MM.1S (cell line): ENCODE data around the gene TANC1.

ENCODE experiments used
- DNase-seq: peaks from one replicate; pipeline ENCODE4 v3.0.0-alpha.2; 2015
- H2AFZ ChIP-seq: fragments of 300-600 bp; sonication (generic); 2 replicates; pipeline ENCODE4 v1.6.0; 2016; ENCODE audit warnings: antibody characterized with exemption, low read length
- H3F3A ChIP-seq: fragments of 300-600 bp; sonication (generic); 2 replicates; pipeline ENCODE4 v1.6.1; 2016; ENCODE audit warnings: mild to moderate bottlenecking, antibody characterized with exemption, low read length, moderate library complexity, mixed read lengths; ENCODE audit not compliant: insufficient read depth
- H3K27ac ChIP-seq: fragments of 300-600 bp; sonication (generic); 2 replicates; pipeline ENCODE4 v1.5.1; 2016; ENCODE audit warnings: mild to moderate bottlenecking, low read length
- H3K27me3 ChIP-seq: fragments of 300-600 bp; sonication (generic); replicated peaks from 2 replicates; pipeline ENCODE4 v1.6.0; 2016; ENCODE audit warnings: low read length; ENCODE audit not compliant: insufficient read depth
- H3K36me3 ChIP-seq: fragments of 300-600 bp; sonication (generic); replicated peaks from 2 replicates; pipeline ENCODE4 v1.6.1; 2016; ENCODE audit warnings: mild to moderate bottlenecking, low read length, mixed read lengths; ENCODE audit not compliant: insufficient read depth
- H3K4me1 ChIP-seq: fragments of 300-600 bp; sonication (generic); 2 replicates; pipeline ENCODE4 v1.6.1; 2016; ENCODE audit warnings: low read length, mixed read lengths
- H3K4me2 ChIP-seq: fragments of 300-600 bp; sonication (generic); 2 replicates; pipeline ENCODE4 v1.6.0; 2016; ENCODE audit warnings: low read depth, low read length
- H3K4me3 ChIP-seq: fragments of 300-600 bp; sonication (generic); 2 replicates; pipeline ENCODE4 v1.5.1; 2016; ENCODE audit warnings: low read length, mixed read lengths
- H3K79me2 ChIP-seq: fragments of 300-600 bp; sonication (generic); 2 replicates; pipeline ENCODE4 v1.6.1; 2016; ENCODE audit warnings: mixed run types, low read length, mixed read lengths
- H3K9ac ChIP-seq: fragments of 300-600 bp; sonication (generic); 2 replicates; pipeline ENCODE4 v1.6.1; 2016; ENCODE audit warnings: low read length, mixed read lengths
- H3K9me2 ChIP-seq: fragments of 300-600 bp; sonication (generic); replicated peaks from 2 replicates; pipeline ENCODE4 v1.6.1; 2016; ENCODE audit warnings: mild to moderate bottlenecking, low read length, mixed read lengths; ENCODE audit not compliant: insufficient read depth
- H3K9me3 ChIP-seq: fragments of 300-600 bp; sonication (generic); replicated peaks from 2 replicates; pipeline ENCODE4 v1.6.1; 2016; ENCODE audit warnings: mild to moderate bottlenecking, low read length, mixed read lengths; ENCODE audit not compliant: insufficient read depth
- H4K20me1 ChIP-seq: fragments of 300-600 bp; sonication (generic); 2 replicates; pipeline ENCODE4 v1.6.1; 2016; ENCODE audit warnings: mild to moderate bottlenecking, low read length, moderate library complexity, mixed read lengths; ENCODE audit not compliant: insufficient read depth
- CTCF ChIP-seq: fragments of 300-600 bp; sonication (generic); IDR thresholded peaks from 2 replicates; pipeline ENCODE4 v1.5.1; 2016; ENCODE audit warnings: antibody characterized with exemption, low read length, mixed read lengths
- EZH2 ChIP-seq: fragments of 300-600 bp; sonication (generic); optimal IDR thresholded peaks from 2 replicates; pipeline ENCODE3; 2017; ENCODE audit warnings: low read depth, mild to moderate bottlenecking, antibody characterized with exemption, low read length, mixed read lengths
- EZH2phosphoT487 ChIP-seq: fragments of 300-600 bp; sonication (generic); IDR thresholded peaks from 2 replicates; pipeline ENCODE4 v1.6.1; 2018; ENCODE audit warnings: antibody characterized with exemption, low read length

Gene TANC1

DNA sequence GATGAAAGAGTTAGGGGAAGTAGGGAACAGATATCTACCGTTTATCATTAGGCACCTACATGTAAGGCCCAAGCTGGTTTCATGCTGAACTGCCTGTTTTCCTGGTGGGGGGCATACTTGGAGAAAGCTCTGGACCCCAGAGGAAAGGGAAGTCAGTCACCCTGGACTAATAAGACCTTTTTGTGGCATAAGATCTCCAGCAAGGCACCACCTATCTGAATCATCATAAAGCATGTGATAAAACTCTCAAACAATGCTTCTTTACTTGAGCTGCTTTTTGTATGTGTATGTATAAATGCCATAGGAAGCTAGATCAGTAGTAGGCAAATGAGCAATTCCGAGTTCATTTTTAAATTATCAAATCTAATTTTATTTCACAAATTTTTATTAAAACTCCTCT is 104.8 kb downstream of the TANC1 start:
- Histone ChIP-seq H3K27me3 (no peaks in the 10 kb centered on the region), H3K4me3 (no peak overlapping the region), H3K79me2 (no peaks in the 10 kb centered on the region), H3K9me3 (no peaks in the 10 kb centered on the region), H3F3A (no peaks in the 10 kb centered on the region), H3K9ac (no peak overlapping the region), H4K20me1 (no peaks in the 10 kb centered on the region), H2AFZ (no peak overlapping the region), H3K4me2 (no peak overlapping the region), H3K27ac (no peak overlapping the region), H3K4me1 (peaks cover 1% of the 10 kb centered on the region), H3K36me3 (no peaks in the 10 kb centered on the region), H3K9me2 (no peaks in the 10 kb centered on the region)
- TF ChIP-seq CTCF, result no peak
- no peak for TF ChIP-seq EZH2
- TF ChIP-seq EZH2phosphoT487, result no peak
- no peak for DNase-seq

DNA sequence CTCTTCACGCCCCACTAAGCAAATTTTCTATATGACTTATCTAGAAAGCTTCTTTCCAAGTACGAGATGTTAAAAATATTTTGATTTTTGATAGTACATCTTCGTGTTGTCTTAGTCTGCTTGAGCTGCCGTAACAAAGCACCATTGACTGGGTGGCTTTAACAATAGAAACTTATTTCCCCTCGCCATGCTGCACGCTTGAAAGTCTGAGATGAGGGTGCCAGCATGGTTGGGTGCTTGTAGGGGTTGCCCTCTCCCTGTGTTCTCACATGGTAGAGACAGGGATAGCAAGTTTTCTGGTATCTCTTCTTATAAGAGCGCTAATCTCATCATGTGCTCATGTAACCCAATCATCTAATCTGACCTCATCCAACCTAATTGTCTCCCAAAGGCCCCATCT is 106.2 kb downstream of the TANC1 start:
- H3K9me3 ChIP-seq, result no peaks in the 10 kb centered on the region
- H4K20me1 ChIP-seq, result no peaks in the 10 kb centered on the region
- no peak overlapping the region for H3K4me2 ChIP-seq
- no peaks in the 10 kb centered on the region for H3F3A ChIP-seq
- no peaks in the 10 kb centered on the region for H3K79me2 ChIP-seq
- H2AFZ ChIP-seq, result no peak overlapping the region
- H3K4me1 ChIP-seq, result no peaks in the 10 kb centered on the region
- no peaks in the 10 kb centered on the region for H3K36me3 ChIP-seq
- no peak overlapping the region for H3K27ac ChIP-seq
- no peaks in the 10 kb centered on the region for H3K9me2 ChIP-seq
- DNase-seq, result no peak
- no peak overlapping the region for H3K9ac ChIP-seq
- TF ChIP-seq EZH2phosphoT487, result no peak
- no peak for TF ChIP-seq EZH2
- TF ChIP-seq CTCF, result no peak
- no peaks in the 10 kb centered on the region for H3K27me3 ChIP-seq
- no peak overlapping the region for H3K4me3 ChIP-seq

- TF ChIP-seq EZH2phosphoT487 (no peak), EZH2 (no peak), CTCF (no peak)
- H3K4me2 ChIP-seq, result no peak overlapping the region
- no peak overlapping the region for H3K4me3 ChIP-seq
- no peaks in the 10 kb centered on the region for H3K79me2 ChIP-seq
- no peak overlapping the region for H3K9ac ChIP-seq
- DNase-seq, result no peak
- no peak overlapping the region for H3K27ac ChIP-seq
- H3K4me1 ChIP-seq, result no peaks in the 10 kb centered on the region
- no peaks in the 10 kb centered on the region for H3K36me3 ChIP-seq
- H3K9me3 ChIP-seq, result no peaks in the 10 kb centered on the region
- H3K27me3 ChIP-seq, result no peaks in the 10 kb centered on the region
- H4K20me1 ChIP-seq, result no peaks in the 10 kb centered on the region
- no peaks in the 10 kb centered on the region for H3F3A ChIP-seq
- no peak overlapping the region for H2AFZ ChIP-seq
- H3K9me2 ChIP-seq, result no peaks in the 10 kb centered on the region
Observed at GRCh38 chr2:159075727-159076126, 107.3 kb downstream of the TANC1 start.
